GM10248 (cell line): ENCODE results near the gene PCDHGC3.

Experiments used
- CTCF ChIA-PET: fragments of 300-600 bp; sonication (Branson Sonifier 250); formaldehyde crosslinking; extraction: SDS; loops from one replicate; lab custom pipeline; 2021; ENCODE audit warnings: antibody characterized with exemption; lab: Yijun Ruan, JAX
- POLR2A ChIA-PET: fragments of 350-650 bp; sonication (Branson Sonifier 250); formaldehyde crosslinking; extraction: SDS; loops from one replicate; lab custom pipeline; 2020; ENCODE audit warnings: antibody characterized with exemption; lab: Yijun Ruan, JAX
- DNase-seq: peaks from one replicate; pipeline ENCODE4 v3.0.0; 2012; ENCODE audit errors: extremely low spot score
- TF ChIP-seq, protein P1 (sequence below): IDR thresholded peaks from 2 replicates; pipeline ENCODE4 v1.5.1; 2012; ENCODE audit warnings: mild to moderate bottlenecking, low read depth; ENCODE audit errors: extremely low read depth, missing control alignments, control extremely low read depth

PCDHGC3 gene

DNA sequence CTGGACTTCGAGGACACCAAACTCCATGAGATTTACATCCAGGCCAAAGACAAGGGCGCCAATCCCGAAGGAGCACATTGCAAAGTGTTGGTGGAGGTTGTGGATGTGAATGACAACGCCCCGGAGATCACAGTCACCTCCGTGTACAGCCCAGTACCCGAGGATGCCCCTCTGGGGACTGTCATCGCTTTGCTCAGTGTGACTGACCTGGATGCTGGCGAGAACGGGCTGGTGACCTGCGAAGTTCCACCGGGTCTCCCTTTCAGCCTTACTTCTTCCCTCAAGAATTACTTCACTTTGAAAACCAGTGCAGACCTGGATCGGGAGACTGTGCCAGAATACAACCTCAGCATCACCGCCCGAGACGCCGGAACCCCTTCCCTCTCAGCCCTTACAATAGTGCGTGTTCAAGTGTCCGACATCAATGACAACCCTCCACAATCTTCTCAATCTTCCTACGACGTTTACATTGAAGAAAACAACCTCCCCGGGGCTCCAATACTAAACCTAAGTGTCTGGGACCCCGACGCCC is 1.3 kb downstream of the PCDHGC3 start:
- CTCF ChIA-PET, result interaction anchor here (0.9 to 8.6 kb wide), 11 partner anchors 14 to 91 kb away, joined by 3 to 130 read pairs (median 11); partner anchors contain the start of gene PCDHGB7
- TF ChIP-seq, protein P1, sequence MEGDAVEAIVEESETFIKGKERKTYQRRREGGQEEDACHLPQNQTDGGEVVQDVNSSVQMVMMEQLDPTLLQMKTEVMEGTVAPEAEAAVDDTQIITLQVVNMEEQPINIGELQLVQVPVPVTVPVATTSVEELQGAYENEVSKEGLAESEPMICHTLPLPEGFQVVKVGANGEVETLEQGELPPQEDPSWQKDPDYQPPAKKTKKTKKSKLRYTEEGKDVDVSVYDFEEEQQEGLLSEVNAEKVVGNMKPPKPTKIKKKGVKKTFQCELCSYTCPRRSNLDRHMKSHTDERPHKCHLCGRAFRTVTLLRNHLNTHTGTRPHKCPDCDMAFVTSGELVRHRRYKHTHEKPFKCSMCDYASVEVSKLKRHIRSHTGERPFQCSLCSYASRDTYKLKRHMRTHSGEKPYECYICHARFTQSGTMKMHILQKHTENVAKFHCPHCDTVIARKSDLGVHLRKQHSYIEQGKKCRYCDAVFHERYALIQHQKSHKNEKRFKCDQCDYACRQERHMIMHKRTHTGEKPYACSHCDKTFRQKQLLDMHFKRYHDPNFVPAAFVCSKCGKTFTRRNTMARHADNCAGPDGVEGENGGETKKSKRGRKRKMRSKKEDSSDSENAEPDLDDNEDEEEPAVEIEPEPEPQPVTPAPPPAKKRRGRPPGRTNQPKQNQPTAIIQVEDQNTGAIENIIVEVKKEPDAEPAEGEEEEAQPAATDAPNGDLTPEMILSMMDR, result no peak
- POLR2A ChIA-PET, result no interaction called here
- DNase-seq, result peak; percentile 28

DNA sequence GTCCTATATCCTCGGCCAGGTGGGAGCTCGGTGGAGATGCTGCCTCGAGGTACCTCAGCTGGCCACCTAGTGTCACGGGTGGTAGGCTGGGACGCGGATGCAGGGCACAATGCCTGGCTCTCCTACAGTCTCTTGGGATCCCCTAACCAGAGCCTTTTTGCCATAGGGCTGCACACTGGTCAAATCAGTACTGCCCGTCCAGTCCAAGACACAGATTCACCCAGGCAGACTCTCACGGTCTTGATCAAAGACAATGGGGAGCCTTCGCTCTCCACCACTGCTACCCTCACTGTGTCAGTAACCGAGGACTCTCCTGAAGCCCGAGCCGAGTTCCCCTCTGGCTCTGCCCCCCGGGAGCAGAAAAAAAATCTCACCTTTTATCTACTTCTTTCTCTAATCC is 2.0 kb downstream of the PCDHGC3 start:
- peak; percentile 12 for DNase-seq
- CTCF ChIA-PET, result interaction anchor here (0.9 to 8.6 kb wide), 5 partner anchors 32 to 86 kb away, joined by 4 to 130 read pairs (median 35); partner anchors contain the start of gene PCDHGA10

DNA sequence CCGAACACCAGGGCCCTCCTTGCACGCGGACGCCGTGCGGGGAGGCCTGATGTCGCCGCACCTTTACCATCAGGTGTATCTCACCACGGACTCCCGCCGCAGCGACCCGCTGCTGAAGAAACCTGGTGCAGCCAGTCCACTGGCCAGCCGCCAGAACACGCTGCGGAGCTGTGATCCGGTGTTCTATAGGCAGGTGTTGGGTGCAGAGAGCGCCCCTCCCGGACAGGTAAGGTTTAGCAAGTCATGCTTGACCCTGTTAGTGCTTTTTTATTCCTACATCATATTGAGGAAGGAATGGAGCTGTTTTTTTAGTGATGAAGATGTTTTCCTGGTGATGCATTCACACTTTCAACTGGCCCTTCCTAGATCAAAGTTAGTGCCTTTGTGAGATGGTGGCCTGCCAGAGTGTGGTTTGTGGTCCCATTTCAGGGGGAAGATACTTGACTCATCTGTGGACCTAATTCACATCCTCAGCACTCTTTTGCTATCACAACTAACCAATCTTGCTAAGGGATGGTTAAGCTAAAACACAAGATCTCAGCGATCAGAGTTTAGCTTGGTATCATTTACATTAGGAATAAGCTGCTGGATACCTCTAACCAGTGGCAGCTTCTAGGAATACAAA is 2.7 kb downstream of the PCDHGC3 start:
- ChIA-PET CTCF (interaction anchor here (0.8 to 8.6 kb wide), 7 partner anchors 9 to 85 kb away, joined by 3 to 130 read pairs (median 4); partner anchors contain the start of gene PCDHGA10), POLR2A (no interaction called here)
- no peak for DNase-seq
- TF ChIP-seq, protein P1, result peak; percentile 4

More for the DNA sequence above, 2.0 kb downstream of the PCDHGC3 start:
- TF ChIP-seq, protein P1, result no peak
- POLR2A ChIA-PET, result no interaction called here

DNA sequence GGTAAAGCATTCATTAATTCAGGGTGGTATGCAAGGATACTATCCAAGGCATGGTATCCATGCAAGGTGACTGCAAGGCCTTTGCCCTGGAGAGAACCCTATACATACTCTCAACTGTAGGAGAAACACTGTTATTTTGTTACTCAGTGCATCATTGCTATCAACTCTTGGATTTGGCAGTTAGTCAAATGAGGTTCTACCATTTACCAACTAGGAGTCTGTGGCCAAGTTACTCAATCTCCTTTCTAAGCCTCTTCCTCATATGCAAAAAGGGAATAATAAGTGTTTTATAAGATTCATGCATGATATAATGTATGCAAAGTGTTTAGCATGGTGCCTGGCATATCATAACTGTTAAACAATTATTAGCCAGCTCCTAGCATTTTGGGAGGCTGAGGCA is 4.0 kb downstream of the PCDHGC3 start:
- no peak for DNase-seq
- POLR2A ChIA-PET, result no interaction called here
- CTCF ChIA-PET, result interaction anchor here (0.9 to 1.5 kb wide), 4 partner anchors 9 to 159 kb away, joined by 3 to 7 read pairs (median 6); partner anchors contain the start of gene TAF7
- TF ChIP-seq, protein P1, result no peak

DNA sequence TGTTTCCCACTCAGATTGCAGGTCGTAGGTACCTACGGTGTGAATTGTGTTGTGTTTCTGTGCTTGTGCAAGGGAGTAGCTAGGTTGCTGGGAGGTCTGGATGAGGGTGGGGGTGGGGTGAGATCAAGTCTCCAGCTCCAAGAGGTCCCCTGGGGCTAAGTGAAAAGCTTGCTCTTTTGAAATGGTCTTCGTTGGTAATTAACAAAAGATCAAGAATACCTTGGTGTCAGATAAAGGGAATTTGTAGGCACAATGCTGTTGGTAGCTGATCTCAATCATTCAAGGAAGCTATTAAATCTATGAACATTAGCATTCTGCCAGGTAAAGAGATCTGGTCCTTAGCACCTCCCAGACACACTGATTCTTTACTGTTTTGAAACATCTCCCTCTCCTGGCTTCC is 8.1 kb downstream of the PCDHGC3 start:
- POLR2A ChIA-PET, result no interaction called here
- CTCF ChIA-PET, result interaction anchor here (1.0 to 4.3 kb wide), 13 partner anchors 8 to 94 kb away, joined by 3 to 22 read pairs (median 4); partner anchors contain the start of genes PCDHGA10, PCDHGA11 and PCDHGC3
- TF ChIP-seq, protein P1, result no peak
- no peak for DNase-seq

DNA sequence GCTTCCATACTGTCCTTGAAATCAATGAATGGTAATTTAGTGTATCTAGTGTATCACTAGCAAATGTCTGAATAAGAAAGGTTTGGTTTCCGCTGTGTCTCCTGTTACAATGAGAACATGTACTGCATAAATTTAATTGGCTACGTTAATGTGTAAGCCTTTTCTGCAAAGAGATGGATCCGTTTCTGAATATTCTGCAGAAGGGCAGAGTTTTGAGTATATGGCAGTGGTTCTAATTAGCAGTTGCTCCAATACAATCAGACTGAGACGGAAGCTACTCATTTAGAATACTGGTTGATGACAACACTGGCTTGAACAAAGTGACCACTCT is 8.5 kb downstream of the PCDHGC3 start:
- no peak for DNase-seq
- TF ChIP-seq, protein P1, result no peak
- ChIA-PET POLR2A (no interaction called here), CTCF (interaction anchor here (0.7 to 4.3 kb wide), 13 partner anchors 9 to 80 kb away, joined by 3 to 22 read pairs (median 5); partner anchors contain the start of genes PCDHGA10, PCDHGA11 and PCDHGC3)
